Keratinocyte (primary cell): ENCODE data around the gene HLA-F.

Experiments
- CTCF ChIP-seq, 3 experiments: IDR thresholded peaks in 1 of 3; conservative IDR thresholded peaks in 1 of 3; optimal IDR thresholded peaks in 1 of 3; 2 replicates in 2 of 3; 3 replicates in 1 of 3; pipeline versions ENCODE3 to v1.5.1; 2011; ENCODE audit warnings: low read length in 3 of 3, mild to moderate bottlenecking in 3 of 3, moderate library complexity in 2 of 3, control low read depth in 1 of 3, inconsistent platforms in 1 of 3; ENCODE audit not compliant: insufficient read depth in 2 of 3; ENCODE audit errors: extremely low read depth in 1 of 3
- EZH2 ChIP-seq: IDR thresholded peaks from one replicate; pipeline ENCODE4 v1.6.1; 2012; ENCODE audit warnings: inconsistent platforms, mild to moderate bottlenecking, low read length, moderate library complexity

DNA sequence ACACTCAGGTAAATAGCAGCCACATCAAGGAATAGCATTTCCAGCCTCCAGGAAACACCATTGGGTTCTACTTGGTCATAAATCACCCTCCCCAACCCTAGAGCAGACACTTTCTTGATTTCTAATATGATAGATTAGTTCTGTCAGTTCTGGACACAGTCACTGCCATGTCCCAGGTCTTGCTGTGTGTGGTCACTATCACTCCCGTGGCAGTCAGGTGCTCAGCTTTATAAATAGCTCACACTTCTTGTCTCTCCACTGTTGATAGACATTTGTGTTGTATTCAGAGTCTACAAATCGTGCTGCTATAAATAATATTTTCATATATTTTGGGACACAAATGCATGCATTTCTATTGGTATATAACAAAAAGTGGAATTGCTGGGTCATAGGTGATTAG is 13.3 kb downstream of the HLA-F start:
- TF ChIP-seq CTCF (optimal IDR thresholded peaks at IDR 0.05 in 1 of 3, IDR thresholded peaks at IDR 0.05 in 1 of 3, conservative IDR thresholded peaks at IDR 0.05 in 1 of 3; ENCODE audit: extremely low read depth in 1 of 3, insufficient read depth in 2 of 3, low read length in 3 of 3) (no peak), EZH2 (no peak)
